ENCODE data around the gene ZNF12.

DNA sequence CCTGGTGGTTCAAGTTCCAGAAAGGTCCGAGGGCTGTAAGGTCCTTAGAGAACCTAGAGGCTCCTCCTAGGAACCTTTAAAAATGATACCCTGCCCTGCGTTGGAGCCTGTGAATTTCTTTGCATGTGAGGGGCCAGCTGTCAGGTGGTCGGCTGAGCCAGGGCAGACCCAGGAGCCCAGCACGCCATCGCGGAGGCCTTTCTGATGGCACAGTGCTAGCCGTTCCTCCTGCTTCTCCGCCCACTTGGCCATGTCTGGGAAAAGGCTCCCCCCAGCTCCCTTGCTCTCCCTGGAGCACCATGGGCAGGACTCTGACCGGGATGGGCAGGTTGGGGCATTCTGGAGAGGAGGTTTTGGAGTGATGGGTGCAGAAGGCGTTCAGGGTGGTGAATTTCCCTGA, 62.0 kb downstream of the ZNF12 start:
- TF ChIP-seq, protein P1, sequence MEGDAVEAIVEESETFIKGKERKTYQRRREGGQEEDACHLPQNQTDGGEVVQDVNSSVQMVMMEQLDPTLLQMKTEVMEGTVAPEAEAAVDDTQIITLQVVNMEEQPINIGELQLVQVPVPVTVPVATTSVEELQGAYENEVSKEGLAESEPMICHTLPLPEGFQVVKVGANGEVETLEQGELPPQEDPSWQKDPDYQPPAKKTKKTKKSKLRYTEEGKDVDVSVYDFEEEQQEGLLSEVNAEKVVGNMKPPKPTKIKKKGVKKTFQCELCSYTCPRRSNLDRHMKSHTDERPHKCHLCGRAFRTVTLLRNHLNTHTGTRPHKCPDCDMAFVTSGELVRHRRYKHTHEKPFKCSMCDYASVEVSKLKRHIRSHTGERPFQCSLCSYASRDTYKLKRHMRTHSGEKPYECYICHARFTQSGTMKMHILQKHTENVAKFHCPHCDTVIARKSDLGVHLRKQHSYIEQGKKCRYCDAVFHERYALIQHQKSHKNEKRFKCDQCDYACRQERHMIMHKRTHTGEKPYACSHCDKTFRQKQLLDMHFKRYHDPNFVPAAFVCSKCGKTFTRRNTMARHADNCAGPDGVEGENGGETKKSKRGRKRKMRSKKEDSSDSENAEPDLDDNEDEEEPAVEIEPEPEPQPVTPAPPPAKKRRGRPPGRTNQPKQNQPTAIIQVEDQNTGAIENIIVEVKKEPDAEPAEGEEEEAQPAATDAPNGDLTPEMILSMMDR (IDR thresholded peaks at IDR 0.05), result no peak
- TF ChIP-seq POLR2A (IDR thresholded peaks at IDR 0.05), result no peak
- TF ChIP-seq EP300 (IDR thresholded peaks at IDR 0.05), result no peak
- TF ChIP-seq POLR2AphosphoS5 (IDR thresholded peaks at IDR 0.05), result no peak

Measured in stomach (tissue), 4 donors.